Nucleus accumbens (tissue), 56 donors: ENCODE measurements around the gene MYPOP.
A peak's percentile ranks its signal among the peaks of the same experiment; 100 is the strongest.
"Not testable (repeated sequence)": the region's sequence is repeated elsewhere in the genome, so short reads cannot be mapped to it uniquely, and the experiment has no call there.

Source experiments
- DNase-seq, 56 donors: peaks; one replicate each; lab custom pipeline; 2025; lab: John Stamatoyannopoulos, UW

The MYPOP gene

GRCh38 chr19:45911291-45911690, 8.9 kb upstream of the MYPOP start:
- no peak for DNase-seq

- DNase-seq, result no peak
Observed at GRCh38 chr19:45908956-45909355, 6.5 kb upstream of the MYPOP start.

DNA sequence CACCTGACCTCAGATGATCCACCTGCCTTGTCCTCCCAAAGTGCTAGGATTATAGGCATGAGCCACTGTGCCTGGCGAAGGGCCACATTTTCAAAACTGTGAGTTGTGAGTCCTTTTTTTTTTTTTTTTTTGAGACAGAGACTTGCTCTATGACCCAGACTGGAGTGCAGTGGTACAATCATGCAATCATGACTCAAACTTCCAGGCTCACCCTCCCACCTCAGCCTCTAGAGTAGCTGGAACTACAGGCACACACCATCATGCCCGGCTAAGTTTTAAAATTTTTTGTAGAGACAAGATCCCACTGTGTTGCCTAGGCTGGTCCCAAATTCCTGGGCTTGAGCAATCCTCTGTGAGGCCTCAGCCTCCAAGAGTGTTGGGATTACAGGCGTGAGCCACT, 3.8 kb upstream of the MYPOP start:
- no peak for DNase-seq

- DNase-seq, result no peak
Observed at GRCh38 chr19:45905011-45905410, 2.6 kb upstream of the MYPOP start.

DNA sequence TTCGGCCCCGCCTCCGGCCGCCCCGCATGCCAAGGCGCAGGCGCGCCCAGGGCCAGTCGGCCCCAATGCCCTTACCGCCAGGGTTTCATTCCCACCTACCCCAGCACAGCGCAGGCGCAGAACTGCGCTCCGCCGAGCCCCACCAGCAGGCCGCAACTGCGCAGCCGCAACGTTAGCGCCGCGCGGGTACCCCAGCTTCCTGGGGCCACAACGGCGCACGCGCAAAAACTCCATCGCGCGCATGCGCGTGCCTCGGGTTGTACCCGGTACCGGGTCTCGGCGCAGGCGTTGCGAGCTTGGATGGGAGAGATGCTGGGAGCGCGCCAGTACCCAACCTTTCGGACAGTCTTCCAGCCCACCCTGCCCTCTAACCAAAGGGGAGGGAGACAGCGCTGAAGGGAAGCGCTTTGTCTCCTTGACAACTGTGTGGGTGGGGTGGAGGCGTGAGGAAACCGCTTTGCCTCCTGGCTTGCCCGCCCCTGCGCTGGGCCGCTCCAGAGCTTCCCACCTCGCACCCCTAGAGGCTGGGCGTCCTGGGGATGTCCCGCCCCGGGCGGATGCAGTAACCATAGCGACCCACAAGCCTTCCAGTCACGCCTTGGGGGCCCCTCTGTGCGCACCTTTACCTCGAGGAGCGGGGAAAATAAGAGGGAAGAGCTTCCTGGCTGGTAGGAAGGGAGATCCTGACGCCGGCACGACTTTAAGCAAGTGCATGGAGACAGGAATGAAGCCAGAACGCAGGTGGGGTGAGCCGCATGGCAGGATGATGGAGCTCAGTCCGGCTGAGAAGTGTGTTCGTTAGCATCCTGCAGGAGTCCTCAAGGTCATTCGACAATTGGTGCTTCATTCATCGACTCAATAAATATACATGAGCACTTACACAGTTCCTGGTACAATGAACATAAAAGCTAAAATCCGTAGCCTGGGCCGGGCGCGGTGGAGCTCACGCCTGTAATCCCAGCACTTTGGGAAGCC, 525 bp upstream of the MYPOP start:
- peak; percentile 77 to 99 (median 96) for DNase-seq

DNA sequence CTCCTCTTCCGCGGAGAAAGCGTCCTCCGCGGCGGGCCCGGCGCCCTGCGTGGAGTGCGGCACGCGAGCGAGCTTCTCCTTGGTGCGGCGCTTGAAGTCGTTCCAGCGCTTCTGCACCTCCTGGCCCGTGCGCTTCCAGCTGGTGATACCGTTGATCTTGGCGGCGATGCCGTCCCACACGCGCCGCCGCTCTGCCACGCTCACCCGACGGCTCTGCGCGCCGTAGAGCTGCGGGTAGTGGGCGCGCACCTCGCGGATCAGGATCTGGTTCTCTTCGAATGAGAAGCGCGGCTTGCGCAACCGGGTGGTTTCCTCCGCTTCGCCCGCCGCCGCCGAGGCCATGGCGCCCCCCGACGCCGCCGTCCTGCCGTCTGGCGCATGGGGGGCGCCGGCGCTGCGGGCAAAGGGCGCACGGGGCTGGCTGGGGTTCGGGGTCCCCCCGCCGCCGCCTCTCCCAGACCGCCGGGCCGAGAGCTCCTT, 941 bp downstream of the MYPOP start:
- peak in 3 of 56 donors; percentile 17 to 33 (median 21) for DNase-seq

GRCh38 chr19:45900738-45901431, 1.5 kb downstream of the MYPOP start:
- DNase-seq, result peak in 1 of 56 donors; percentile 10

DNA sequence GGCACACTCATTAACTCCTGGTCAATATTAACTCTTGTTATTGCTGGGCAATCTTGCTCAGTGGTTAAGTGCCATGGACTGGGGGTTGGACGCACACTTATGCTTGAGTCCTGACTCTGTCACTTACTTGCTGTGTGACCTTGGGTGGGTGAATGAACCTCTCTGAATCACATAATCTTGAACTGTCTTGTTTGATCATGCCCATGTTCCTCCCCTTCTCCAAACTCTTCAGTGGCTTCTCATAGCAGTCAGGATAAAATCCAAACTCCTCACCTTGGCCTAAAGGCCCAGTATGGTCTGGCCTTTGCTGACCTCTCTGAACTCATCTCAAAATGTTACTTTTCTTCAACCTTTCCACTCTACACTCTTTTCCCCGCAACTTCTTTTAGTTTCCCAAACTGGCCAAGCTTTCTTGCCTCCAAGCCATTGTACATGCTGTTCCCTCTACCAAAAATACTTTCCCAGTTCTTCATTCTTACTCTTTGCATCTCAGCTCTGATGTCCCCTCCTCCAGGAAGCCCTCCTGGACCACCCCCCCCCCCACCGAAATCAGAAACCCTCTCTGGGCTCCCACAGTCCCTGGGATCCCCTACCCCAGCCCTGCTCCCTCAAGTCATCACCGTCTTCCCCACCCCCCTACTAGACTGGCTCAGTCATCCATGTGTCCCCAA, 2.4 kb downstream of the MYPOP start:
- DNase-seq, result no peak

DNA sequence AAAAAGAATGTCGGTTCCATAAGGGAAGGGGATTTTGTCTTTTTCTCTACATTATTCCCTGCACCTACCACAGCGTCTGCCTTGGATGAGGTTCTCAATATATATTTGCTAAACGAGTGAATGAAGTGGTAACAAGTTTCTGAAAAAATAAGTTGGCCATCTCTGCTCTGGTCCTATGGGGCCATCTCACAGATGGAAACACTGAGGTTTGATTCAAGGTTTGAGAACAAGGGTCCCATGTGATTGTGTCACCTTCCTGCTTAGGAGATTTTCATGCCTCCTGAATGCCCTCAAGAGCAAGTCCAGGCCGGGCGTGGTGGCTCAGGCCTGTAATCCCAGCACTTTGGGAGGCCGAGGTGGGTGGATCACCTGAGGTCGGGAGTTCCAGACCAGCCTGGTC, 3.2 kb downstream of the MYPOP start:
- DNase-seq, result no peak

DNA sequence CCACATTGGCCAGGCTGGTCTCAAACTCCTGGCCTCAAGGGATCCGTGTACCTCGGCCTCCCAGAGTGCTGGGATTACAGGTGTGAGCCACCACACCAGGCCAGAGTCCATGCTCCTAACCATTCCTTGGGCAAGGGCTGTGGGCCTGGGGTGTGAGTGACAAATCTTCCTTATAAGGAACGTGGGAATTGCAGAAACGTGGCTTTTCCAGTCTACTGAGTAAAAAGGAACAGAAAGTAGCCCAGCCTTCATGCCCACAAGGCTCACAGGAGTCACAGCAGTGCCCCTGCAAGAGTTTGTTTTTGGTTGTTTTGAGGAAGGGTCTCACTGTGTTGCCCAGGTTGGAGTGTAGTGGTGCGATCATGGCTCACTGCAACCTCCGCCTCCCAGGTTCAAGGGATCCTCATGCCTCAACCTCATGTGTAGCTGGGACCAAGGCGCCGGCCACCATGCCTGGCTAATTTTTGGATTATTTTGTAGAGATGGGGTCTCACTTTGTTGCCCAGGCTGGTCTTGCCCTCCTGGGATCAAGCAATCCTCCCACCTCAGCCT, 5.1 kb downstream of the MYPOP start:
- DNase-seq, result no peak

DNA sequence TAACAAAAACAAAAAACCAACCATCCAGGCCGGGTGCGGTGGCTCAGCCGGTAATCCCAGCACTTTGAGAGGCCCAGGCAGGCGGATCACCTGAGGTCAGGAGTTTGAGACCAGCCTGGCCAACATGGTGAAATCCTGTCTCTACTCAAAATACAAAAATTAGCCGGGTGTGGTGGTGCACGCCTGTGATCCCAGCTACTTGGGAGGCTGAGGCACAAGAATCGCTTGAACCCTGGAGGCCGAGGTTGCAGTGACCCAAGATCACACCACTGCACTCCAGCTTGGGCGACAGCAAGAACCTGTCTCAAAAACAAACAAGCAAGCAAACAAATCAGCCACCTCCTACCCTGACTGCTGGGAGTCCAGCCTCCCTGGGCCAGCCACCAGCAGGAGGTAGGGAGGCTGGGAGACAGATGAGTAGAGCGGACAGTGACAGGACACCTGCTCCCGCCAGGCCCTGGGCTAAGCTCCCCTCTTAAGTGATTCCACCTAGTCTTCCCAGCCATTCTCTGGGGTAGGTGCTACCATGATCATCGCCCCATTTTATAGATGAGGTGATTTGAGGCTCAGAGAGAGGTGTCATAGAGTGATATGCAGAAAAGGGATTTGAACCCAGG, 6.3 kb downstream of the MYPOP start:
- DNase-seq, result not testable (repeated sequence)

DNA sequence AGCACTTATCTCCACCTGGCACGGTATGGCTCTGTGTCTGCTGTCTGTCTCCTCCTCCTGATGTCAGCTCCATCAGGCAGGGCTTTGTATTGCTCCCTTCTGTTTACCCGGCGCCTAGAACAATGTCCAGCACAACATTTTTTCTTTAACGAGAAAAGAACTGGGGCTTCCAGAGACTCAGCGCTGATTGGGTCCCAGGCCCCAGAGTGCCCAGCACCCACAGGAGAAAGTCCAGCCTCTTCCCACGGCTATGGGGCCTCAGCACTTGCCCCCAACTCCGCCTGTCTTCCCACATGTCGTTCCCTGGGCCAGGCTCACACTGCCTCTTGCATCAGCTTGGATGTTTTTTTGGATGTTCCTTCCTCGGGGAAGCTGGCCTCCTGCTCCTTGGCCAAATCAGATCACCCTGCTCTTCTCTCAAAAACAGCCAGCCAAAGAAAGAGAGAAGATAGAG, 6.9 kb downstream of the MYPOP start:
- DNase-seq, result peak in 1 of 56 donors; percentile 9

- DNase-seq, result no peak
Observed at GRCh38 chr19:45890877-45891276, 11.5 kb downstream of the MYPOP start.

DNA sequence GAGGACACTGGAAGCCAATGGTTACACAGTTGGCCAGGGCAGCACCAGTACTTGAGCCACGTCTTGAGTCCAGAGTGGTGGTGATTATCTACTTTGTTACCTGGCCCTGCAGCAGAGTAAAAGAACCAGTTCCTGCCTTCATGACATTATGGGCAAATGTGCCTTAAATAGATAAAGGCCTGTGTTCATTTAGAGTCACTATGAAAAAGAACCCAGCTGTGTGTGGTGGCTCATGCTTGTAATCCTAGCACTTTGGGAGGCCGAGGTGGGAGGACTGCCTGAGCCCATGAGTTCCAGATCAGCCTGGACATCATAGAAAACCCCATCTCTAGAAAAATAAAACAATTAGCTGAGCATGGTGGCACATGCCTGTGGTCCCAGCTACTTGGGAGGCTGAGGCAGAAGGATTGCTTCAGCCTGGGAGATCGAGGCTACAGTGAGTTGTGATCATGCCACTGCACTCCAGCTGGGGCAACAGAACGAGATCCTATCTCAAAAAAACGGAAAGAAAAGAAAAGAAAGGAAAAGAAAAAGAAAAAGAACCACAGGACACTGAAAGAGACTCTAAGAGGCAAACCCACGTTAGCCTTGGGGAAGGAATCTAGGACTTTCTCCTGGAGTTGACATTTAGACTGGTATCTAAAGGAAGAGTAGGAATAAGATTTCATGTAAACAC, 13.1 kb downstream of the MYPOP start:
- no peak for DNase-seq

GRCh38 chr19:45887200-45887710, 15.2 kb downstream of the MYPOP start:
- no peak for DNase-seq

GRCh38 chr19:45886427-45887199, 15.8 kb downstream of the MYPOP start:
- peak; percentile 35 to 94 (median 86) for DNase-seq

DNA sequence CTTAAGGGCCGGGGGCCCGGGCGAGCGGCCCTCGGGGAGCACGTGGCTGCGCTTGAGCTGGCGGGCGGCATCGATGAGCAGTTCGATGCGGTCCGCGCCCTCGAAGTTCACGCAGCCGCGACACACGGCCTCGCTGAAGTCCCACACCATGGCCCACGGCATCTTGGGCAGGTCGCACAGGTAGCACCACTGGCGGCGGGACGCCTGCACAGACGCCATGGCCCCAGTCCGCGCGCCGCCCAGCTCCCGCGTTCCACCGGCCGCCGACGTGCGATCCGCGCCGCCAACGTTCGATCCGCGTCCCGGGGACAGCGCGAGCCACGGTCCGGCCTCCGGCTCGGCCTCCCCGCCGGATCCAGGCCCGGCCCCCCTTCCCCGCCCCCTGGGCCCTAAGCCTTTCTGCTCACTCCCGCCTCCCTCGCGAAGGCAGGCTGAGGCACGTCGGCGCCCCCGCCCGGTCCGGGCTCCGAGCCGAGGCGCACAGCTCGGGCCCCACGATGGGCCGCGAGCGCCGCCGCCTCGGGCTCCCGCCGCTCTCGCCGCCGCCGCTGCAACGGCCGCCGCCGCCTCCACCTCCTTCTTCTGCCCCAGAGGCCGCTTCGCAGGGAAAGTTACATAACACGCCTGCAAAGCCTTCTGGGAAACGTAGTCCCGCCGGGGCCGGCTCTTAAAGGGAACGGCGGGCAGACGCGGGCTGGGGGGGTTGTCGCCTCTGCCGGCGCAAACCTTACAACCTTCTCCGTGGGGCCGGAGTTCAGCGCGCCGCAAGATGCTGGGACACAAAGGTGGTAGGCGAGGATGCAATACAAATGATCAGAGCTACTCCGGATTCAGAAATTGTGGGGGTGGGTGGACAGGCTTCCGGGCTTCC, 16.6 kb downstream of the MYPOP start, which contains the start of gene IRF2BP1:
IRF2BP1 (minus strand) TSS at position 586 of the 871 bp plus-strand sequence; CDS start at position 219, 367 bp downstream.
- DNase-seq, result peak; percentile 28 to 96 (median 88)
